Calu3 (cell line): ENCODE measurements around the gene TMEM59. TPM values are rescaled to one million over a fixed set of nuclear protein-coding genes. Genes with fewer than 3 reads are reported as not detected.
"Not testable (repeated sequence)": the region's sequence is repeated elsewhere in the genome, so short reads cannot be mapped to it uniquely, and the experiment has no call there.

Source experiments
- BruUV-seq: library from RNA; stranded (reverse); fragments of 400-500 nt; replicated peaks from 2 replicates; lab custom pipeline; 2021; lab: Mats Ljungman, UMichigan
- CTCF ChIA-PET: fragments of 300-600 bp; sonication (Branson Sonifier 250); formaldehyde crosslinking; loops from one replicate; lab custom pipeline; 2022; ENCODE audit warnings: antibody characterized with exemption; lab: Charles Lee
- DNase-seq: peaks from one replicate; pipeline ENCODE4 v3.0.0; 2022
- H3K27ac Mint-ChIP-seq: one replicate; pipeline ENCODE4 v1.8.0; 2022; ENCODE audit warnings: mixed read lengths; ENCODE audit not compliant: unreplicated experiment
- H3K27me3 Mint-ChIP-seq: one replicate; pipeline ENCODE4 v1.8.0; 2022; ENCODE audit warnings: mixed read lengths; ENCODE audit not compliant: unreplicated experiment
- H3K36me3 Mint-ChIP-seq: one replicate; pipeline ENCODE4 v1.8.0; 2022; ENCODE audit warnings: mild to moderate bottlenecking, moderate library complexity, mixed read lengths; ENCODE audit not compliant: insufficient read depth, unreplicated experiment
- H3K4me1 Mint-ChIP-seq: one replicate; pipeline ENCODE4 v1.8.0; 2022; ENCODE audit warnings: mild to moderate bottlenecking, low read depth, mixed read lengths; ENCODE audit not compliant: unreplicated experiment
- H3K4me3 Mint-ChIP-seq: one replicate; pipeline ENCODE4 v1.8.0; 2022; ENCODE audit warnings: mild to moderate bottlenecking, low read depth, moderate library complexity, mixed read lengths; ENCODE audit not compliant: unreplicated experiment
- H3K9me3 Mint-ChIP-seq: one replicate; pipeline ENCODE4 v1.8.0; 2022; ENCODE audit warnings: low read depth, mixed read lengths; ENCODE audit not compliant: unreplicated experiment
- CTCF ChIP-seq: fragments of 200-600 bp; IDR thresholded peaks from one replicate; pipeline ENCODE4 v1.8.0; 2022; ENCODE audit warnings: antibody characterized with exemption; ENCODE audit not compliant: unreplicated experiment
- intact Hi-C: fragments of 100-400 bp; cut with micrococcal nuclease; formaldehyde crosslinking; loops from one replicate; pipeline ENCODE4 v1.10.0; 2022; ENCODE audit not compliant: unreplicated experiment
- total RNA-seq: library from RNA; stranded (reverse); gene quantifications from 2 replicates; pipeline ENCODE4 v1.2.3, GENCODE V29; 2022

Gene TMEM59
- total RNA-seq, 1 experiment from 2014 or later: 316 TPM

DNA sequence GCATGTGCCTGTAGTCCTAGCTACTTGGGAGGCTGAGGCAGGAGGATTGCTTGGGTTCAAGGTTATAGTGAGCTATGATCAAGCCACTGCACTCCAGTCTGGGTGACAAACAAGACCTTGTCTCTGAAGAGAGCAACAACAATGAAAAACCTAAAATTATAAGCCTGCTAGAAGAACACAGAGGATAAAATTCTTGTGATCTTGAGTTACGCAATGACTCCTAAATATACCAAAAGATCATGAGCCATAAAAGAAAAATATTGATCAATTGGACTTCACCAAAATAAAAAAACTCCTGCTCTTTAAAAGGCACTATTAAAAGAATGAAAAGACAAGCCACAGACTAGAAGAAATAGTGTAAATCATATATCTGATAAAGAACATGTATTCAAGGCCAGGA lies 57.3 kb downstream of the TMEM59 start:
- Mint-ChIP-seq H3K9me3 (no peaks in the 10 kb centered on the region), H3K36me3 (no peaks in the 10 kb centered on the region), H3K4me3 (no peak overlapping the region), H3K27me3 (no peaks in the 10 kb centered on the region), H3K4me1 (no peaks in the 10 kb centered on the region), H3K27ac (no peak overlapping the region)
- intact Hi-C loops: no loop called here
- no TSS peak for BruUV-seq
- CTCF ChIA-PET: no interaction called here
- no peak for DNase-seq
- no peak for TF ChIP-seq CTCF

DNA sequence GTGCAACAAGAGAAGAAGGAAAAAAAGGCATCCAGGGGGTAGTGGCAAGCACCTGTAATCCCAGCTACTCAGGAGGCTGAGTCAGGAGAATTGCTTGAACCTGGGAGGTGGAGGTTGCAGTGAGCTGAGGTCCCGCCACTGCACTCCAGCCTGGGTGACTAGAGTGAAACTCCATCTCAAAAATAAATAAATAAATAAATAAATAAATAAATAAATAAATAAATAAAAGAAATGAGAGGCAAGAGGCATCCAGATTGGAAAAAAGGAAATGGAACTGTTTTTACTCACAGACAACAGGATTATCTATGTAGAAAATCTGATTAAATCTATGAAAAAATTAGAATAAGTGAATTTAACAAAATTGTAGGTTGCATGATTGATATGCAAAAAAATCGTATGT lies 58.5 kb downstream of the TMEM59 start:
- H3K36me3 Mint-ChIP-seq, intact Hi-C loops, H3K27me3 Mint-ChIP-seq, CTCF ChIA-PET, H3K27ac Mint-ChIP-seq, H3K4me3 Mint-ChIP-seq, H3K4me1 Mint-ChIP-seq, DNase-seq, BruUV-seq, H3K9me3 Mint-ChIP-seq: not testable (repeated sequence)

DNA sequence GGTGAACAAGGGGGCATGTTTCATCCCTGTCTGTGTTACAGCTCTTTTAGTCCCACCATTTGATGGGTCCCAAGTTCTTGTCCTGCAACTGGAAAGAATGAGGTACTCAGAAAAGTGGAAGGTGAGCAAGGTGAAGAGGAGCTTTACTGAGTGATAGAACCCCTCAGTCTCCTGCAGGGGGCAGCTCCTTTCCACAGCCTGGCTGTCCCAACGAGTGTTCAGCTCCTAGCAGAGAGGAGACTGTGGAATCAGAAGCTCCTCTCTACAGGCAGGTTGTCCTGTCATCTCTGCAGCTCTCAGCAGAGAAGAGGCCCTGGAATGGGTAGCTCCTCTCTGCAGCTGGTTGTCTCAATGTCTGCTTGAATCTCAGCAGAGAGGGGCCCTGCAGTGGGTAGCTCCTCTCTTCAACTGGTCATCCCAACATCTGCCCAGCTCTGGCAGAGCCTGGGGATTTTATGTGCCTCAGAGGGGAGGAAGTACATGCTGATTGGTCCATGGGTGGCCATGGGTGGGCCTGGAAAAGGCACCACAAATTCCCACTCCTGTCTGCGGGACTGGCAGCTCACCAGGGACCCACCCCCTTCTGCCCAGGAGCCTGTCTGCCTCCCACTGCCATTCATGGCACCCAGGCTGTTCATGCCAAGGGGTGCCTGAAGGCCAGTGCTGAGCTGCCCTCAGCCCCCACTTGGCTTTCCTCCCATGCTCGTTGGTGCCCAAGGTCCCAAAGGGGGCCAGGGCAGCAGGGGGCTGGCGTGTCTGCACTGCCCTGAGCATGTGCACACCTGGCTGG lies 60.7 kb downstream of the TMEM59 start:
- Mint-ChIP-seq H3K9me3 (no peaks in the 10 kb centered on the region), H3K4me3 (no peak overlapping the region), H3K4me1 (no peaks in the 10 kb centered on the region), H3K36me3 (no peaks in the 10 kb centered on the region), H3K27ac (no peak overlapping the region), H3K27me3 (no peaks in the 10 kb centered on the region)
- BruUV-seq: no TSS peak
- TF ChIP-seq CTCF: no peak
- intact Hi-C loops: no loop called here
- CTCF ChIA-PET: interaction anchor here (0.6 to 1.3 kb wide), 4 partner anchors 10 to 572 kb away, joined by 3 to 5 read pairs (median 4); no protein-coding TSS in a partner anchor
- no peak for DNase-seq

DNA sequence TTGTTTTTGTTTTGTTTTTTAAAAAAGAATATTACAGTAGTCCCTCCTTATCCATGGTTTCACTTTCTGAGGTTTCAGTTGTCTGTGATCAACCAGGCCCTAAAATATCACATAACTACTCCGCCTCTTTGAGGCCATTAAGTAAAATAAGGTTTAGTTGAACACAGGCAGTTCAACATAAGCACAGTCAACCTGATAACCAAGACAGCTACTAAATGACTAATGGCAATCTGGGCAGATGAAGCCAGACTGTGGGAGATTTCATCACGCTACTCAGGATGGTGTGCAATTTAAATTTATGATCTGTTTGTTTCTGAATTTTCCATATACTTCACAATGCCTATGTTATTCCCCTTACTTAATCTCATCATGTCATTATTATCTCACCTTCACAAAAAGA lies 65.1 kb downstream of the TMEM59 start:
- intact Hi-C loops: no loop called here
- CTCF ChIA-PET: no interaction called here
- H3K4me1 Mint-ChIP-seq: peaks cover 3% of the 10 kb centered on the region

More for the DNA sequence above, 65.1 kb downstream of the TMEM59 start:
- Mint-ChIP-seq H3K36me3 (no peaks in the 10 kb centered on the region), H3K27me3 (no peaks in the 10 kb centered on the region), H3K9me3 (no peaks in the 10 kb centered on the region), H3K27ac (no peak overlapping the region), H3K4me3 (no peak overlapping the region)
- BruUV-seq: no TSS peak
- DNase-seq: no peak
- no peak for TF ChIP-seq CTCF
